CD4-positive, alpha-beta T cell treated with Interleukin-4 for 4 hours (primary cell): ENCODE data around the gene UST.
"Not testable (repeated sequence)": the region's sequence is repeated elsewhere in the genome, so short reads cannot be mapped to it uniquely, and the experiment has no call there.

Experiments
- DNase-seq: peaks from one replicate; pipeline ENCODE4 v3.0.0-alpha.2; 2020

UST gene

GRCh38 chr6:148874698-148875293 lies 128.0 kb downstream of the UST start:
- DNase-seq = no peak

- no peak for DNase-seq
Observed at GRCh38 chr6:148878683-148879082, 131.9 kb downstream of the UST start.

GRCh38 chr6:148880742-148881141 lies 133.9 kb downstream of the UST start:
- not testable (repeated sequence) for DNase-seq

GRCh38 chr6:148881593-148882311 lies 134.9 kb downstream of the UST start:
- no peak for DNase-seq

GRCh38 chr6:148883270-148883669 lies 136.4 kb downstream of the UST start:
- DNase-seq = no peak

GRCh38 chr6:148884461-148884860 lies 137.6 kb downstream of the UST start:
- no peak for DNase-seq

GRCh38 chr6:148885136-148885865 lies 138.5 kb downstream of the UST start:
- DNase-seq = no peak

GRCh38 chr6:148885925-148886845 lies 139.4 kb downstream of the UST start:
- no peak for DNase-seq

GRCh38 chr6:148887181-148887580 lies 140.4 kb downstream of the UST start:
- DNase-seq = no peak

- no peak for DNase-seq
Observed at GRCh38 chr6:148888856-148889255, 142.0 kb downstream of the UST start.

- DNase-seq = no peak
Observed at GRCh38 chr6:148890096-148890495, 143.3 kb downstream of the UST start.

- DNase-seq = no peak
Observed at GRCh38 chr6:148890652-148891404, 144.0 kb downstream of the UST start.

GRCh38 chr6:148891405-148891783 lies 144.6 kb downstream of the UST start:
- no peak for DNase-seq

- DNase-seq = no peak
Observed at GRCh38 chr6:148892247-148892646, 145.4 kb downstream of the UST start.

- no peak for DNase-seq
Observed at GRCh38 chr6:148893073-148893472, 146.2 kb downstream of the UST start.

- DNase-seq = no peak
Observed at GRCh38 chr6:148893481-148893880, 146.7 kb downstream of the UST start.

- no peak for DNase-seq
Observed at GRCh38 chr6:148898376-148899014, 151.7 kb downstream of the UST start.

- no peak for DNase-seq
Observed at GRCh38 chr6:148904896-148905870, 158.4 kb downstream of the UST start.

- DNase-seq = no peak
Observed at GRCh38 chr6:148905901-148906300, 159.1 kb downstream of the UST start.

- no peak for DNase-seq
Observed at GRCh38 chr6:148906386-148906785, 159.6 kb downstream of the UST start.
